T-helper 22 cell (primary cell): ENCODE results near the gene CD99L2.
A peak's percentile ranks its signal among the peaks of the same experiment; 100 is the strongest.

ENCODE experiments used
- DNase-seq: peaks from one replicate; pipeline ENCODE4 v3.0.0-alpha.2; 2020; ENCODE audit warnings: low read depth

The CD99L2 gene, protein sequence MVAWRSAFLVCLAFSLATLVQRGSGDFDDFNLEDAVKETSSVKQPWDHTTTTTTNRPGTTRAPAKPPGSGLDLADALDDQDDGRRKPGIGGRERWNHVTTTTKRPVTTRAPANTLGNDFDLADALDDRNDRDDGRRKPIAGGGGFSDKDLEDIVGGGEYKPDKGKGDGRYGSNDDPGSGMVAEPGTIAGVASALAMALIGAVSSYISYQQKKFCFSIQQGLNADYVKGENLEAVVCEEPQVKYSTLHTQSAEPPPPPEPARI

DNA sequence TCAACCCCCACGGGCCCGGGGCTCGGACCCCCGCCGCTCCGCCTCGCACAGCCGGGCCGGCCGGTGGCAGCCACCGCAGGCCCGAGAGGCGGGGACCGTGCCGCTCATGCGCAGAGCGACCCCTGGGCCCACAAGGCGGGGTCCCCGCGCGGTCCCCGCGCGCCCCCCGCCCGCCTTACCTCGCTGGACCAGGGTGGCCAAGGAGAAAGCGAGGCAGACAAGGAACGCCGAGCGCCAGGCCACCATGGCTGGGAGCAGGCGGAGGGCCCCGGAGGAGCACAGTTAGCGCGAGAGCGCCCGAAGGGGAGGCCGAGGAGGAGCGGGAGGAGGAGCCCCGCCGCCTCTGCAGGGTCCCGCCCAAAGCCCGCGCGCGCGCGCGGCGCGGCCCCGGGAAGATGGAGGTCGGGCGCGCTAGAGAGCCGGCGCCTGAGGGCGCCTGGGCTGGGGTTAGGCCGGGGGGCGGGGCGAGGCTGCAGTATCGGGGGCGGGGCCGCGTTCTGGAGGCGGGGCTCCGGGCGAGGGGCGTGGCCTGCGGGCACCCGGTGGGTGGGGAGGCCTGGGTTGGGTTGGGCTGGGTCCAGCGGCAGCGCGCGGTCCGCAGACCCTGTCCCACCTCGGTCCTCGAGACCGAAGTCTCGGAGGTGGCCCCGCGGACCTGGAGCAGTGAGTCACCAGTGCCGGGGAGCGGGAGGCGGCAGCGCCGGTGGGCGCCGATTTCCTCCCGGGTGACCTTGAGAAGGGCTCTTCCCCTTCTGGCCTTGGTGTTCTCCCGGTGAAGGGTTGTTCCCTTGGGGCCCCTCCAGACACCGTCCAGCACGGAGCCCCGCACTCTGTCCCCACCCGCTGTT, at the start of gene CD99L2:
CD99L2 (minus strand) TSS at position 326 of the 848 bp plus-strand sequence; CDS start at position 246, 80 bp downstream.
- DNase-seq, result peak; percentile 77

DNA sequence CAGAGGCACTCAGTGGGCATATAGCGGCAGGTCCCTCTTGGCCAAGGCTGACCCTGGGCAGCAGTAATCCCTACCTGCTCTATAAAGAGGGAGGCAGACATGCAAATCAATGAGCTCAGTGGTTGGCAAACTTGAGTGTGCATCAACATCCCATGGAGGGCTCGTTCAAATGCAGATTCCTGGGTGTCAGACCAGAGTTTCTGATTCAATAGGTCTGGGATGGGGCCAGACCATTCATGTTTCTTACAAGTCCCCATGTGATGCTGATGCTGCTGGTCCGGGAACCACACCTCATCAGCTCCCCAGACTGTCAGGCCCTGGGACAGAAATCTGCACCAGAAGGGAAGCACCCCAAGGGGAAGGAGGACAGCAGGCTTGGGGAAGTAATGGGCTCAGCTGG, 45.8 kb upstream of the CD99L2 start:
- no peak for DNase-seq

DNA sequence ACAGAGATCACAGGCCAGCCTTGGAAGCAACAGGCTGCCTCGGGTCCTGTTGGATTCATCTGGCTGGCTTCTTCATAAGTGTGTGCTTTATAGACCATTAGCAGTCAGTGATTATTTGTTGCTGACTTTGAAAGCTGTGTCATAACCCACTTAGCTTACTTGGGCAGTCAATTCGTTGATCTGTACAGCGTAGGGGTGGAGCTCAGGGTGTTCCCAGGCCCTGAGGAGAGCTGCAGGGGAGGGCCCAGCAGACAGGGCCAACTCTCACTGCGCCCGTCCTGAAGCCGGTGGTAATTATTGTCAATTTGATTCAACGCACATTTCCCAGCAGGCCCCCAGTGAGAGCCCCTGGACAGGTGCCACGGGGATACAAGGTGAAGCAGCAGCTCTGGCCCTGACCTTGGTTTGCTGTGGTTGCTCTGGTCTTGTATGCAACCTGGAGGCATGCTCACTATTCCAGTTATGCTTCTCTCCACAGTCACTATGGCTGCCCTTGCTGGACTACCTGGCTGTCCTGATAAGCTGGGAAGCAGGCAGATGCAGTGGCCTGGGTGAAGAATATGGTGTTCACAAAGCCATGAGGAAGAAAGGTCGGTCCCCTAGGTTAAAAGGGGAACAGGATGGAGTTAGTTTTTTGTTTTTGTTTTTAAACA, 44.6 kb upstream of the CD99L2 start:
- DNase-seq, result no peak

DNA sequence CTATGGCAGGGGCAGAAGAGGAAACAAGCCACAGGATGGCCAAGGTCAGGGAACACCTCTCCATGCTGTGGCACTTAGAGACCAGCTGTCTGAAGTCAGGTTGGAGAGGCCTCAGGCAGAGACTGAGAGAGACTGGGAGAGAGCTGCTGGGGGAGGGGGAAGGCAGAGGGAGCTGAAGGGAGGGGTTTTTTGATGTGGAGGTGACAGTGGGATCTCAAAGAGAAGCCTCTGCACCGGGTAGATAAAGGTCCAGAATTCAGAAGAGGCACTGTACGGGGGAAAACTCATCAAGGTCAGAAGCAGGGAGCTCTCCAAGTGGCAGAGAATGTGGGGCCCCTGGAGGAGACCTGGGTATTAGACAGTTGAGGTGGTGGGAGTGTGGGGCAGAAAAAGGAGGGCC, 43.1 kb upstream of the CD99L2 start:
- no peak for DNase-seq

DNA sequence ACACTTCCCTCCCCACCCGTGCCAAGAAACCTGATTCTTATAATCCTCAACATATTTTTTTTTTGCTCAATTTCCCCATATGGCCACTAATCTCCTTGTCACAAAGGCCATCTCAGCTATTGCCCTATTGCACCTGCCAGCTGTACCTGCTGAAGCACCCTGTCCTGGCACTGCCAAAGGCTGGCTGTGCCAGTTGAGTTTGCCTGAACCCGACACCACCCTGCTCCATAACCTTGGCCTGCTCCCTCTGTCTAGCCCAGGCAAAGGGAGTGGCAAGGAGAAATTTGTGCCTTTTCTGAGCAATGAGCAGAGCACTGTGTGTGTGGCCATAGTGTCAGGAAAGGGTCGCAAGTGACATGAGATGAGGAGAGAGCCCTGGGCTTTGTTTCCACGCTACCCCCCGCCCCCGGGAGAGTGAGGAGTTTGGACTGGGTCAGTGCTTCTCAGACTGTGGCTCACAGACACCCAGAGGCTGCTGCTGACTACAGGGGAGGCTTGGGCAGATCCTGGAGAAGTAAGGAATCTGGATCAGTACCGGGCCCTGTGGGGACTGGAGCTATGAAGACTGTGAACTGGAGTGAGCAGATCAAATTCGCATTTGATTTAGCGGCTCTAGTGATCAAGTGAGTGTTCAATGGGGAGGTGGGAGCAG, 42.5 kb upstream of the CD99L2 start:
- no peak for DNase-seq

DNA sequence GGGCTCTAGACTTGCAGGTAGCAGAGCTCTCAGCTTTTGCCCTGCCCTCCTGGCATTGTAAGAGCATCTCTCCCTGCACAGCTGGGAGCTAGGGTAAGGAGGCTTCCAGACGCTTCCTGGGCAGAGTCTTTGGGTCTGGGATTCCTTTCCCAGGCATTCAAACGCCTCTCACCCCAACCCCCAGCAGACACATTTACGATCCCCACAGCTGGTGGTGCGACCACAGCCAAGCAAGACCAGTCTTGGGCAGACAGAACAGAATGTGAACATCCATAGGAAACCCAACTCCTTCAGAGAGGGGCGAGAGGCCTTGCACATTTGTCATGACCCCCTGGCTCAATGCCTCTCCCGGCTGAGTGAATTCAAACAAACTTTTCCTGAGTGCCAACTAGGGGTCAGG, 38.1 kb upstream of the CD99L2 start:
- DNase-seq, result no peak

DNA sequence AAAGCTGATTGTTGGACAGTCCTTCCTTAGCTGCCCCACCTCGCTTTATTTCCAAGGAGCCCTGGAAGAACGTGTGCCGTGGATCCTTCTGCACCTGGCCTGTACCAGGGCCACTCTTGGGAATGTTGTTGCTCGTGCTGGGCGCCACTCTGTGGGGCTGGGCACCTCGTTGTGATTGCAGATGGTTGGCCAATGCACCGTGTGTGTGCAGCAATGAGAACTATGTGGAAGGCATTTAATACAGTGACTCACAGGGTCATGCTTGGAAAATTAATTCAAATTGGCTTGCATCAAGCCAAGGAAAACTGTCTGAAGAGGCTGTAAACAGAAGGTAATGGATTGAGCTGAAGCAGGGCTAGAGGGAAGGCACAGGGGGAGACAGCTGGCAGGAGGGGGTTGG, 37.0 kb upstream of the CD99L2 start:
- DNase-seq, result no peak

DNA sequence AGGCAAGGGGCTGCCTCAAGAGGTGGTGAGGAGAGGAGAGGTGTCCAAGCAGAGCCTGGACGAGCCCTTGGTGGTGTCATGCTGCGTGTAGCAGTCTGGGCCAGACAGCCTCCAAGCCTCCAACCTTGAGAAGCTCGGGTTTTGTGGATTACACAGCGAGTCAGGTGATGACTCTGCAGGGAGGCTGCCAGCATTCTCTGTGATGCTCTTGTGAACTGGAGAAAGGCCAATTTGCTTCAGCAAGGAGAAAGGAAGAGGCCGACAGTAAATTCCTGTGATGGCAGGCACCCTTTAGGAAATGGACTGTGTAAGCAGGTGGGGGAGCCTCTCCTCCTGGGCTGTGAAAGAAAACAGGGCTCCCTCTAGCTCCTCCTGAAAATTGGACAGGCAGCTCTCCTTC, 36.0 kb upstream of the CD99L2 start:
- DNase-seq, result no peak

DNA sequence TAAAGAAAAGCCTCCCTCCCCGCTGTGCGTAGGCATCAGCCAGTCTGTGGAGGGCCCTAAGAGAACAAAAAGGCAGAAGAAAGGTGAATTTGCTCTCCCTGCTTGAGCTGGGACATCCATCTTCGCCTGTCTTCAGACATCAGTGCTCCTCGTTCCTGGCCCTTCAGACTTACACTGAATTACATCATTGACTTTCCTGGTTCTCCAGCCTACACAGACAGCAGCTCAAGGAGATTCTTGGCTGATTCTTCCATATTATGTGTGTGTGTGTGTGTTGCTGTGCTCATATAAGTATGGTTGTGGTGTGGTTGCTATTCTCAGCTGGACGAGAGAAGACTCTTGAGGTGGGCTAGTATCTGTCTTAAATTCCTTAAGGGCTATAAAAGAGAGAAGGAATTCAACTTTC, 35.5 kb upstream of the CD99L2 start:
- DNase-seq, result no peak

DNA sequence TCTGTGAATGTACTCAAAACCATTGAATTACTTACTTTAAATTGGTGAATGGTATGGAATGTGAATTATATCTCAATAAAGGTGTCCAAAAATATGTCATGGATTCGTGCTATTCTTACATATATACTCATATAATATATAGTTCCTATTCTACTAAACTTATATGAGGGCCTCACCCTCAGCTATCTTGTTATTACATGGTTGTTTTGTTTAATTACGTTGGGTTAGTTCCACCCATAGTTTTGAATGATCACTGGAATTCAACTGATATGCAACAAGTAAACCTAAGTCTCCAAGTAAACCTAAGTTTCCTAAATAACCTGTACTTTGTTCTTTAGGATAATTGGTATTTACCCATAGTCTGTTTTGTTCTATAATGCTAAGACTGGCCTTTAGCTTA, 30.6 kb upstream of the CD99L2 start:
- DNase-seq, result no peak

DNA sequence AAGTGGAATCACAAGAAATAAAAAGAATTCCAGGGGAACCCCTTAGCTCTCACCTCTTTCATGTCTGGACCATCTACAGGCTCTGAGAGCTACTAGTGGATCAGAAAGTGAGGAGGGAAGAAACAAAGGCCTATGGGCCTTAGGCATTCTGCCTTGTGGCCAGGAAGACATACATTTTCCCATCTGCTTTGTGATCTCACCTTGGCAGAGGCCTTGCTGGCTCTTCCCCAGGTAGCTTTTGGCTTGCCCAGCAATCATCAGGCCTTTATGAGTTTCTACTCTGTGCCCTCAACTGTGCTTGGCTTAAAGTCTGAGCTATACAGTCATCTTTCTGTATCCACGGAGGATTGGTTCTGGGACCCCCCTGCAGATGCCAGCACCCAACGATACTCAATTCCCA, 28.3 kb upstream of the CD99L2 start:
- no peak for DNase-seq

DNA sequence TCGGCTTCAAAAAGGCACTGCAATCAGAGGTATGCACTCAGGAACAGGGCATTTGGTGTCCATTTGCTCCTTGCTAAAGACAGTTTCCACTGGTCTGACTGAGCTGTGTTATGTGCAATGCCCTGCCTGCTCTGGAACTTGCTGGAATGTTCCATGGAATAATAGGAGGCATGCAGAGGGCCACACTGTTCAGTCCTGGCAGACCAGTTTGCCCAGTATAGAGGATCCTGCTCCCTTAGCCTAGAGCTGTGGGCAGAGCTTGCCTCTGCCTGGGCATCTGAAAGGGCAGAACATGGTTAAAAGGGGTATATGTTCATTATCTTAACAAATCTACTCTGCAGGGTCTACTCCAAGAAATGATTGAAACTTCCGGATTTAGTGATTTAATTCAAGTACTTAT, 27.8 kb upstream of the CD99L2 start:
- no peak for DNase-seq

DNA sequence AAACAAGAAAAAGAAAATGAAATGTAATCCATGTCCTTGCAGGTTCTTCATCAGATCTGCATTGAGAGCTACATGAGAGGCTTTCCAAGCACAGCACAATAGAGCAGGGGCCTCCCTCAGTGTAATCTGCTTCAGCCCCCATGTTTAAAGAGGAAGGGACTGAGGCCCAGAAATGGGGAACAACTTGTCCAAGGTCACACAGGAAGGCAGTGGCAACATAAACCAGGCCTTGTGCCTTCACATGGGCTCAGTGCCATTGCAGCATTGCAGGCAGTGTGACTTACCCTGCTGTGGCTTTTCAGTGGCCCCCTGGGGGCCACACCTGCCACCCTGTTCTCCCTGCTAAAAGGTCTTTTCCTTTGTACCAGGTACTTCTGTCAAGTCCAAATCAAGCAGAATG, 20.9 kb upstream of the CD99L2 start:
- no peak for DNase-seq

DNA sequence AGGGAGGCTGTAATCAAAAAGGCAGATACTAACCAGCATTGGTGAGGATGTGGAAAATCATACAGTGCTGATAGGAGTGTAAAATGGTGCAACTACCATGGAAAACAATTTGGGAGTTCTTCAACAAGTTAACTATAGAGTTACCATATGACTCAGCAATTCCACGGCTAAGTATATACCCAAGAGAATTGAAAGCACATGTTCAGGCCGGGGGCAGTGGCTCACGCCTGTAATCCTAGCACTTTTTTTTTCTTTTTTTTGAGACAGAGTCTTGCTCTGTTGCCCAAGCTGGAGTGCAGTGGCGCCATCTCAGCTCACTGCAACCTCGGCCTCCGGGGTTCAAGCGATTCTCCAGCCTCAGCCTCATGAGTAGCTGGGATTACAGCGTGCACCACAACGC, 15.0 kb upstream of the CD99L2 start:
- no peak for DNase-seq

DNA sequence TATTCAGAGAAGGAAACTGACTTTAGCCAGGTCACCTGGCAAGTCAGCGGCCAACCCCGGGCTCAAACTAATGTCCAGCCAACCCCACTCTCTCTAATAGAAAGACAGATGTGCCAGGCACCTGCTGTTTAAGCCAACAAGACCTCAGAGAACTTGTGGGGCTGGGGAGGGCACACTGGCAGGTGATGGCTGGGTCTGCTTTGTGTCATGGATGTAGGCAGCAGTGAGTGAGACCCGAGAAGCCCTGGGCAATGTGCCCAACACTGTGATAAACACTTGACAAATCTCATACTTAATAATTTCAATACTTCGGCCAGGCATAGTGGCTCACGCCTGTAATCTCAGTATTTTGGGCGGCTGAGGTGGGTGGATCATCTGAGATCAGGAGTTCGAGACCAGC, 9.0 kb upstream of the CD99L2 start:
- DNase-seq, result no peak

DNA sequence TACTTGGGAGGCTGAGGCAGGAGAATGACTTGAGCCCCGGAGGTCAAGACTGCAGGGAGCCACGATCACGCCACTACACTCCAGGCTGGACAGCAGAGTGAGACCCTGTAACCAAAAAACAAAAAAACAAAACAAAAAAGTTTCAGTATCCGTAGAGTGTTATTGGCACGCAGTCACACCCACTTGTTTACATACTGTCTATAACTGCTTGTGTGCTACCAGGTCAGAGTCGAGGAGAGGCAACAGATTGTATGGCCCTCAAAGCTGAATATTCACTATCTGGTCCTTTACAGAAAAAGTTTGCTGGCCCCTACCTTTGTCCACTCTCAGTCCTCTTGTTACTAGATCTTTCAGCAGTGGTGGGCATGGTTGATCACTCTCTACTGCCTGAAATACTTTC, 8.2 kb upstream of the CD99L2 start:
- DNase-seq, result no peak

DNA sequence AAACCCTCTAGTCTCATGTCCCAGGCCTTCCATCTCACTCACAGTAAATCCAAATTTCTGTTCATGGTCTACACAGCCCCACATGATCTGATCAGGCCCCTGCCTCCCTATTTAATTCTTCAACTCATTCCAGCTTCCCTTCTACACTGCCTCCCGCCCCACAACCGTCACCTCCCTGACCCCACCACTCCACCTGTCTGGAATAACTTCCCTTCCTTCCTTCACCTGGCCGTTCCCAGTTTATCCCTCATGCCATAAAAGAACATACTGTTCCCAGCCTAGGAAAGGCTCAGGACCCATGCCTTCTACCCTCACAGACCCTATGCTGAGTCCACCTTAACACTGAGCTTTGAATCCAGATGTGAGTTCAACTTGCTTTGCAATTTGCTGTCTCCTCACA, 6.8 kb upstream of the CD99L2 start:
- no peak for DNase-seq

DNA sequence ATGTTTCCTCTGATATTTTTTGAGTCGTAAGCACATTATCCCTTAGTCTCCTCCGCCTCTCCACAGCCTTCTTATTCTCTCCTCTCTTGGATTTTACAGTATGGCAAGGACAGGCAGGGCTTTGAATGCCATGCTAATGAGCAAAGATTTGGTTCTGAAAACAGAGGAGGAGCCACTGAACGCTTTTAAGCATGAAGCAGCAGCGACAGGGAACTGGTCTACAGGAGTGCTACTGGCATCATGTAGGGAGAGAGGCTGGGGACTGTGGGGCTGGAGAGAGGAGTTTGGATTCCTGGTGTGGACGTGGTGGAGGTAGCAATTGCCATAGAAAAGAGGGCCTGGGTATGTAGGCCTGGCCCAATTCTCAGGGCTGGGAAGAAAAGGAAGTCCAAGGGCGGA, 4.6 kb upstream of the CD99L2 start:
- DNase-seq, result no peak

DNA sequence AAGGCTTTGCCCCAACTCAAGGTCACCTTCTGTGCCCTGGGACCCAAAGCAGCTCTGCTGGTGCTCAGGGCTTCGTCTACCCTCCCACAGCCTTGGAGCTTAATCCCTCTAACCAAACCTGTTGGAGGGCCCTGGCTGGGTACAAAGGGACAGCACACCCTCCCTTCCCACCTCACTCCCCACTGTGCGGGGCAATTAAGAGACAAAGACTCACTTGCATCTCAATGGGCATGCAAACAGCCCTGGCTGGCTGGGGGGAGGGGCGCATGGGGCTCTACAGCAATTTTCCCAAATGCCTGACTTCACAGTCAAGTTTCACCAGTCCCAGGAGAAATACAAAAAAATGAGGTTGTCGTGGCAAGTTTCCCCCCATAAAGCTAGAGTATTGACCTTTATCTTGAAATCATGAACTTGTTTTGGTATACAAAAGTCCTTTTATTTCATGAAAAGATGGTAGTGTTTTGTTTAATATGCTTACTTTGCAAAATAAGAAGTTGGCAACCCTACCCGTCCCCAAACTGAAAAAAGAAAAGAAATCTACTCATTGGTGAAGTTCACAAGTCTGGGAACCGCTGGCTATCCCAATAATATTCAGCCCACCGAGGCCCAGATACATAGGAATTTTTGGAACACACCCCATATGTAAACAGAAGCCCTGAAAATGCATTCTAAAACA, 4.1 kb upstream of the CD99L2 start:
- no peak for DNase-seq

DNA sequence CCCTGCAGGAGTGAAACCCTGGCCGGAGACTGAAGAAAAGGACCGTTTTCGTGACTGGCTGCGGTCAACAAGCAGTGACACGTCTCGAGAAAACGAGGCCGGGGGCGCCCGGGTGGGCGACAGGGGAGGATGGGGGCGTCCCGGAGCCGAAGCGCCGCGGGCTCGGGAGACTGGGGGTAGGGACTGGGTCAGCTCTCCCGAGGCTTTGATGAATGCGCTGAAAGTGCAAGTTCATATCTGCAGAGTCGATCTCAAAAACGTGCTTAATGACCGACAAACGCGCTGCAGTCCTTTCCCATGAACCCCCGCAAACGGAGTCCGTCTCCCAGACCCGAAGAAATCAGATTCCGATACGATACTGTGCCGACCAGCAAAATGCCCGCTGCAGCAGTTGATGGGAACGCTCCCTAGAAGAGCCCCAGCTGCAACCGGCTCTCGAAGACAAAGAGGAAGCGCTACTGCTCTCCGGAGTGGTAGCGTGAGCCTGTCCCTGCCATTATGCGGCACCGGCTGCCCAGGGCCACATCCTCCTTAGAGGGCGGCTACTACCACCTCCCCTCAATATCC, 806 bp upstream of the CD99L2 start:
- DNase-seq, result no peak

DNA sequence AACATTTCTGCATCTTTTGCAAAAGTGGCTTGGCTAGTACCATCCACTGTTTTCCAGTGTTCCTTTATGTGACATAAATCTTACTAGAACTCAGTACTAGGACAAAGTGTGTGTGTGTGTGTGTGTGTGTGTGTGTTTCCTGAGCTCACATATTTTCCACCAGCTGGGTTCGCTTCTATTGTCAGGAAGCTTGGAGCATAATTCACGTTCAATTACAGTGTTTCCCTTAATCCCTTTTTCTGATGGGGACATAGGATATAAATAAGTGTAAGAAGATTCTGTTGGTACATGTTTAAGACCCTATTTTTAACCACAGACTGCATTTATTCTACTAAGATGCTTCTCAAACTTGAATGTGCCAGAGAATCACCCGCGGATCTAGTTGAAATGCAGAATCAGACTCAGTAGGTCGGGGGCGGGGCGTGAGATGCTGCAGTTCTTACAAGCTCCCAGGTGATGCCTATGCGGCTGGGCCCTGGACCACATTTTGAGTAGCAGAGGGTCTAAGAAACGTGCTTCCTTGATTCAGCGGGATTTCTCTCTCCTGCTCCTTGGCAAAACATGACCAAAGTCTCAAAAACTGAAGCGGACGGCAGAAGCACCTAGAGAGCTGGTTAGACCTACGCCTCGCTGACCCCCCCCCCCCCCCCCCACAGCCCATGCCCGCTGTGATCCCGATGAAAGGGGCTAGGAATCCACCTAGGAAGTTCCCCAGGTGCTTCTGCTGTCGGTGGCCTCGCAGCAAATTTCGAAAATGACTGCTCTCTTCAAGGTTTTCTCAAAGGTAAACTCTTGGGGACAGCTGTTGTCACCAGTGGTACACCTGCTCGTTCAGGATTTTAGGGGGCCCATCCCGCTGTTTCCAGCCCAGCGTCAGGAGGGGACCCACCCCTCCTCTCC, 797 bp downstream of the CD99L2 start:
- DNase-seq, result peak; percentile 11
